Measurements from ENCODE around the gene NDUFS8. TPM values are rescaled to one million over a fixed set of nuclear protein-coding genes. Genes with fewer than 3 reads are reported as not detected.
"Not testable (repeated sequence)": the region's sequence is repeated elsewhere in the genome, so short reads cannot be mapped to it uniquely, and the experiment has no call there.

Gene NDUFS8
- total RNA-seq, 1 experiment from 2014 or later, result 214 TPM

DNA sequence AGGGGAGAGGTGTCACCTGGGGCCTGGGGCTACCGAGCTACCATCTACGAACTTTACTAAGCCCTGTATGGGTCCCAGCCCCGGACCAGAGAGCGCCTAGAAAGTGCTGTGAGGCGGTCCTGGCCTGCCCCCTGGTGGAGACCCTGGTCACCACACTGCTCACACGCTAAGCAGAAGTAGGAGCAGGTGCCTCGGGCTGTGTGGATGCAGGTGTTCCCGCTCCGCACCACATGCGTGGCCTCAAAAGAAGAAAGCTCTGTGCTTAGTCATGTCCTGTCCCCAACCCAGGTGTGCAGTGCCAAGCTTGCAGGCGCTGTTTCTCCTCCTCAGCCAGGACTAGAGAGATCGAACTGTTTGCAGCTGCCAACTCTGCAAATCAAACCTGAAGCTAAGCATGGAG is 36.7 kb upstream of the NDUFS8 start:
- TF ChIP-seq, protein P1, sequence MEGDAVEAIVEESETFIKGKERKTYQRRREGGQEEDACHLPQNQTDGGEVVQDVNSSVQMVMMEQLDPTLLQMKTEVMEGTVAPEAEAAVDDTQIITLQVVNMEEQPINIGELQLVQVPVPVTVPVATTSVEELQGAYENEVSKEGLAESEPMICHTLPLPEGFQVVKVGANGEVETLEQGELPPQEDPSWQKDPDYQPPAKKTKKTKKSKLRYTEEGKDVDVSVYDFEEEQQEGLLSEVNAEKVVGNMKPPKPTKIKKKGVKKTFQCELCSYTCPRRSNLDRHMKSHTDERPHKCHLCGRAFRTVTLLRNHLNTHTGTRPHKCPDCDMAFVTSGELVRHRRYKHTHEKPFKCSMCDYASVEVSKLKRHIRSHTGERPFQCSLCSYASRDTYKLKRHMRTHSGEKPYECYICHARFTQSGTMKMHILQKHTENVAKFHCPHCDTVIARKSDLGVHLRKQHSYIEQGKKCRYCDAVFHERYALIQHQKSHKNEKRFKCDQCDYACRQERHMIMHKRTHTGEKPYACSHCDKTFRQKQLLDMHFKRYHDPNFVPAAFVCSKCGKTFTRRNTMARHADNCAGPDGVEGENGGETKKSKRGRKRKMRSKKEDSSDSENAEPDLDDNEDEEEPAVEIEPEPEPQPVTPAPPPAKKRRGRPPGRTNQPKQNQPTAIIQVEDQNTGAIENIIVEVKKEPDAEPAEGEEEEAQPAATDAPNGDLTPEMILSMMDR (conservative IDR thresholded peaks at IDR 0.05), result peak; percentile 80
- H3K23ac ChIP-seq (ENCODE audit: insufficient read length, low read depth, low read length); H4K20me1 ChIP-seq (ENCODE audit: control insufficient read depth, insufficient read depth, insufficient read length); H3K9me3 ChIP-seq (ENCODE audit: control insufficient read depth, low read depth, low read length); H3K56ac ChIP-seq (ENCODE audit: insufficient read length, low read depth, low read length); H2BK15ac ChIP-seq (ENCODE audit: low read depth, low read length); H2BK120ac ChIP-seq (ENCODE audit: low read depth, low read length, poor library complexity, severe bottlenecking); H2BK12ac ChIP-seq (ENCODE audit: insufficient read length, low read depth, low read length); H3K14ac ChIP-seq (ENCODE audit: insufficient read depth, low read length); H3K4me3 Mint-ChIP-seq; H3K9ac ChIP-seq (ENCODE audit: extremely low read depth, insufficient read length, low read length); H3K79me1 ChIP-seq (ENCODE audit: insufficient read depth, low read depth, low read length, poor library complexity, severe bottlenecking); H3K4ac ChIP-seq (ENCODE audit: low read depth, low read length); H3K79me2 ChIP-seq (ENCODE audit: insufficient read depth, low read length); H4K91ac ChIP-seq (ENCODE audit: insufficient read length, low read depth, low read length); H3K18ac ChIP-seq (ENCODE audit: insufficient read length, low read depth, low read length); H3K27me3 ChIP-seq (ENCODE audit: insufficient read depth, low read length); H2AFZ ChIP-seq (ENCODE audit: low read length); H3K23me2 ChIP-seq (ENCODE audit: insufficient read length, low read depth, low read length, poor library complexity, severe bottlenecking); H4K8ac ChIP-seq (replicated peaks; ENCODE audit: insufficient read length, low read depth, low read length); H3K9me3 Mint-ChIP-seq; H3K36me3 Mint-ChIP-seq (ENCODE audit: insufficient read depth in 1 of 3, low read depth in 3 of 3); H3K4me2 ChIP-seq (ENCODE audit: insufficient read depth, insufficient read length, low read length); H3T11ph ChIP-seq (ENCODE audit: low read length); H4K5ac ChIP-seq (ENCODE audit: insufficient read length, low read depth, low read length); H2BK20ac ChIP-seq (ENCODE audit: low read depth, low read length, poor library complexity, severe bottlenecking); H3K4me1 ChIP-seq (ENCODE audit: insufficient read depth, low read length); H2BK5ac ChIP-seq (ENCODE audit: insufficient read length, low read length); H3K27ac ChIP-seq (ENCODE audit: insufficient read length, low read depth, low read length); H2AK5ac ChIP-seq (ENCODE audit: insufficient read length, low read length): not testable (repeated sequence)
- Mint-ChIP-seq H3K4me1 (peaks cover 17 to 19% of the 10 kb centered on the region in 2 experiments), H3K27me3 (ENCODE audit: low read depth) (peaks cover 14% of the 10 kb centered on the region), H3K27ac (peak overlapping the region in 1 of 3 experiments; percentile 79; a peak in 1 of 7 replicates)
- peak; percentile 78 for DNase-seq
- WGBS (ENCODE audit: extremely low coverage, insufficient read length, low lambda C conversion rate), result no CpG with 5 or more reads among the region's 12 CpGs

DNA sequence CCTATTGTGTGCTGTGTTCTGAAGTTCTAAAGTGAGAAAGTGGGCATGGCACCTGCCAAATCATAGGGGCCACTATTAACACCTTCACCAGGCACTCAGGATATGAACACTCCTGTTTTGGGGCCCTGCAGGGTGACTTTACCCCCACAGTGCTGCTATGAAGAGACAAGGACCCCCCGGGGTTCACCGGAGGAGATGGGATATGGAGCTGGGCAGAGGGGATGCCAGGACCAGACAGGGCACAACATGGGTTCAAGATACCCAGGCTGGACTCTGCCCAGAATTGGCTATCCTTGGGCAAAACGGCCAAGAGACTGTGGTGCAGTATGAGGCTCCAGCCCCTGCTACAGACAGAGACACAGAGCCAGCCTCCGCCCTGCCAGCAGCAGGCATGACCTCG is 36.1 kb upstream of the NDUFS8 start:
- H3K4me3 Mint-ChIP-seq; H3K9me3 Mint-ChIP-seq; H3K4me2 ChIP-seq (ENCODE audit: insufficient read depth, insufficient read length, low read length); H3T11ph ChIP-seq (ENCODE audit: low read length); H3K18ac ChIP-seq (ENCODE audit: insufficient read length, low read depth, low read length); H4K8ac ChIP-seq (replicated peaks; ENCODE audit: insufficient read length, low read depth, low read length); H2BK12ac ChIP-seq (ENCODE audit: insufficient read length, low read depth, low read length); H3K27ac ChIP-seq (ENCODE audit: insufficient read length, low read depth, low read length); H3K27me3 ChIP-seq (ENCODE audit: insufficient read depth, low read length); H4K5ac ChIP-seq (ENCODE audit: insufficient read length, low read depth, low read length); H3K36me3 Mint-ChIP-seq (ENCODE audit: insufficient read depth in 1 of 3, low read depth in 3 of 3); H3K23ac ChIP-seq (ENCODE audit: insufficient read length, low read depth, low read length); H3K27ac Mint-ChIP-seq; H3K4me1 ChIP-seq (ENCODE audit: insufficient read depth, low read length); H3K56ac ChIP-seq (ENCODE audit: insufficient read length, low read depth, low read length); H3K4ac ChIP-seq (ENCODE audit: low read depth, low read length); H3K79me2 ChIP-seq (ENCODE audit: insufficient read depth, low read length); H2AFZ ChIP-seq (ENCODE audit: low read length); DNase-seq; H2AK5ac ChIP-seq (ENCODE audit: insufficient read length, low read length); H2BK20ac ChIP-seq (ENCODE audit: low read depth, low read length, poor library complexity, severe bottlenecking); H4K91ac ChIP-seq (ENCODE audit: insufficient read length, low read depth, low read length); H4K20me1 ChIP-seq (ENCODE audit: control insufficient read depth, insufficient read depth, insufficient read length); H2BK120ac ChIP-seq (ENCODE audit: low read depth, low read length, poor library complexity, severe bottlenecking); H2BK5ac ChIP-seq (ENCODE audit: insufficient read length, low read length); H3K14ac ChIP-seq (ENCODE audit: insufficient read depth, low read length); H3K79me1 ChIP-seq (ENCODE audit: insufficient read depth, low read depth, low read length, poor library complexity, severe bottlenecking); H3K23me2 ChIP-seq (ENCODE audit: insufficient read length, low read depth, low read length, poor library complexity, severe bottlenecking); H2BK15ac ChIP-seq (ENCODE audit: low read depth, low read length); H3K9me3 ChIP-seq (ENCODE audit: control insufficient read depth, low read depth, low read length); H3K9ac ChIP-seq (ENCODE audit: extremely low read depth, insufficient read length, low read length): not testable (repeated sequence)
- Mint-ChIP-seq H3K27me3 (ENCODE audit: low read depth) (peaks cover 14% of the 10 kb centered on the region), H3K4me1 (peaks cover 17 to 19% of the 10 kb centered on the region in 2 experiments)
- WGBS (ENCODE audit: extremely low coverage, insufficient read length, low lambda C conversion rate), result no CpG with 5 or more reads among the region's 5 CpGs
